ENCODE results near the gene ITGBL1.

Gene ITGBL1

GRCh38 chr13:101425623-101426022 is 26.9 kb upstream of the ITGBL1 start:
- no peak for TF ChIP-seq CTCF (IDR thresholded peaks at IDR 0.05)
- no peak overlapping the region for H3K27ac ChIP-seq
- no peak overlapping the region for H3K4me3 ChIP-seq
- no peak for DNase-seq (ENCODE audit: low spot score)

GRCh38 chr13:101429733-101430132 is 22.7 kb upstream of the ITGBL1 start:
- DNase-seq (ENCODE audit: low spot score), result no peak
- Histone ChIP-seq H3K27ac (no peak overlapping the region), H3K4me3 (no peak overlapping the region)
- no peak for TF ChIP-seq CTCF (IDR thresholded peaks at IDR 0.05)

GRCh38 chr13:101433895-101434294 is 18.6 kb upstream of the ITGBL1 start:
- H3K4me3 ChIP-seq, result no peak overlapping the region
- DNase-seq (ENCODE audit: low spot score), result no peak
- no peak for TF ChIP-seq CTCF (IDR thresholded peaks at IDR 0.05)
- H3K27ac ChIP-seq, result no peak overlapping the region

- DNase-seq (ENCODE audit: low spot score), result no peak
- no peak for TF ChIP-seq CTCF (IDR thresholded peaks at IDR 0.05)
- Histone ChIP-seq H3K4me3 (no peak overlapping the region), H3K27ac (no peak overlapping the region)
Measured at GRCh38 chr13:101434486-101434885, 18.0 kb upstream of the ITGBL1 start.

- TF ChIP-seq CTCF (IDR thresholded peaks at IDR 0.05), result no peak
- Histone ChIP-seq H3K4me3 (no peak overlapping the region), H3K27ac (no peak overlapping the region)
- no peak for DNase-seq (ENCODE audit: low spot score)
Measured at GRCh38 chr13:101447852-101448251, 4.6 kb upstream of the ITGBL1 start.

GRCh38 chr13:101449790-101450748 is 2.4 kb upstream of the ITGBL1 start:
- peak overlapping the region in 1 of 2 donors; percentile 23 for H3K27ac ChIP-seq
- H3K4me3 ChIP-seq, result no peak overlapping the region
- no peak for DNase-seq (ENCODE audit: low spot score)
- no peak for TF ChIP-seq CTCF (IDR thresholded peaks at IDR 0.05)

- H3K27ac ChIP-seq, result peak overlapping the region in 1 of 2 donors; percentile 23
Measured at GRCh38 chr13:101450749-101451130, 1.7 kb upstream of the ITGBL1 start.

More at GRCh38 chr13:101450749-101451130, 1.7 kb upstream of the ITGBL1 start:
- no peak for TF ChIP-seq CTCF (IDR thresholded peaks at IDR 0.05)
- DNase-seq (ENCODE audit: low spot score), result no peak
- H3K4me3 ChIP-seq, result no peak overlapping the region
